ENCODE results near the gene AHRR.

DNA sequence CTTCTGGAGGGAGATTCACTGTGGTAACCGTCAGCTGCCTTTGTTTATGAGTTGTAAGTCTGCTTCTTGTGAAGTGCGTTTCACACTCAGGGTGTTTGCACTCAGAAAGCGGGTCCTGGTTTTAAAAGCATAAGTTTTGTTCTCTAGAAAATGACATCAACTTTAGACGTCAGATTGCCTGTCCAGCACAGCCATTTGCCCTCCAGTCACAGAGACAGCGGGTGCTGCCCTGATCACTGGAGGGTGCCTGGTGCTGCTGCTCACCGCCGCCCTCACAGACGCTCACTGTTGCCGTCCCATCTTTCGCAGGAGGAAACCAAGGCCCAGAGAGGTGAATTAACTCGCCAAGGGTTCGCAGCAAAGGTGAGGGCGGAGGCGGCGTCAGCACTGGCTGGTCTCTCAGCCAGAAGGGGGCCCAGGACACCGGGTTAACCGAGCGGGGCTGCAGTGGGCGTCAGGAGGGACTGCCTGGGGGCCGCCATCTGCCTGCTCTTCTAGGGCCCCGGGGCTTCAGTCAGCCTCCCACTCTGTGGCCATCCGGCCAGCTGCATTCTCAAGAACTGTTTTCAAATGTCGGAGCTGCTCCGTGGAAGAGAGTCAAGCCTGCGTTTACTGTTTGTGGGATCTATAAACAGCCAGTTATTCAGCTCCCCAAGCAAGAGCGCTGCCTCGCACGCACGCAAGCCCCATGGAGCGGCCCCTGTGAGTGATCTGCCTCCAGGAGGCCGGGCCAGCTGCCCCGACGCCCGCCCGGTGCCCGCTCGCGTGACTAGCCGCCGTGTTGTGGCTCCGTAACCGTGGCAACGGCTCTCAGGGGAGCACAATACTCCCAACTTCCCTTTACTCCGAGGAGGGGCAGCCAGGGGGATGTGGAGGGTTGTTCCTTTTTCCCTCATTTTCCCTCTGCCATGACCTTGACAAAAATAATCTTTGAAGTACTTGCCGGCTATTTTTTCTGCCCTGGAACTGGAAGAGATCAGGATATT lies 78.1 kb downstream of the AHRR start:
- TF ChIP-seq, protein P1, sequence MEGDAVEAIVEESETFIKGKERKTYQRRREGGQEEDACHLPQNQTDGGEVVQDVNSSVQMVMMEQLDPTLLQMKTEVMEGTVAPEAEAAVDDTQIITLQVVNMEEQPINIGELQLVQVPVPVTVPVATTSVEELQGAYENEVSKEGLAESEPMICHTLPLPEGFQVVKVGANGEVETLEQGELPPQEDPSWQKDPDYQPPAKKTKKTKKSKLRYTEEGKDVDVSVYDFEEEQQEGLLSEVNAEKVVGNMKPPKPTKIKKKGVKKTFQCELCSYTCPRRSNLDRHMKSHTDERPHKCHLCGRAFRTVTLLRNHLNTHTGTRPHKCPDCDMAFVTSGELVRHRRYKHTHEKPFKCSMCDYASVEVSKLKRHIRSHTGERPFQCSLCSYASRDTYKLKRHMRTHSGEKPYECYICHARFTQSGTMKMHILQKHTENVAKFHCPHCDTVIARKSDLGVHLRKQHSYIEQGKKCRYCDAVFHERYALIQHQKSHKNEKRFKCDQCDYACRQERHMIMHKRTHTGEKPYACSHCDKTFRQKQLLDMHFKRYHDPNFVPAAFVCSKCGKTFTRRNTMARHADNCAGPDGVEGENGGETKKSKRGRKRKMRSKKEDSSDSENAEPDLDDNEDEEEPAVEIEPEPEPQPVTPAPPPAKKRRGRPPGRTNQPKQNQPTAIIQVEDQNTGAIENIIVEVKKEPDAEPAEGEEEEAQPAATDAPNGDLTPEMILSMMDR (conservative IDR thresholded peaks at IDR 0.05; ENCODE audit: low read depth in 2 of 2): peak in 1 of 2 experiments; percentile 36; a peak in 1 of 4 replicates
- TF ChIP-seq, protein P2, sequence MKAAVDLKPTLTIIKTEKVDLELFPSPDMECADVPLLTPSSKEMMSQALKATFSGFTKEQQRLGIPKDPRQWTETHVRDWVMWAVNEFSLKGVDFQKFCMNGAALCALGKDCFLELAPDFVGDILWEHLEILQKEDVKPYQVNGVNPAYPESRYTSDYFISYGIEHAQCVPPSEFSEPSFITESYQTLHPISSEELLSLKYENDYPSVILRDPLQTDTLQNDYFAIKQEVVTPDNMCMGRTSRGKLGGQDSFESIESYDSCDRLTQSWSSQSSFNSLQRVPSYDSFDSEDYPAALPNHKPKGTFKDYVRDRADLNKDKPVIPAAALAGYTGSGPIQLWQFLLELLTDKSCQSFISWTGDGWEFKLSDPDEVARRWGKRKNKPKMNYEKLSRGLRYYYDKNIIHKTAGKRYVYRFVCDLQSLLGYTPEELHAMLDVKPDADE (IDR thresholded peaks at IDR 0.05): no peak
- TF ChIP-seq EZH2 (IDR thresholded peaks at IDR 0.05; ENCODE audit: low read depth, unreplicated experiment): no peak
